RWPE2 (cell line): Measurements from ENCODE around the gene CHCHD6.

Experiments
- ATAC-seq: fragments of 200-7000 bp; cut with Tn5 transposase; 3 replicates; pipeline ENCODE4 v1.9.1; 2021; ENCODE audit warnings: low read depth
- DNase-seq: peaks from one replicate; pipeline ENCODE4 v3.0.0-alpha.2; 2020; ENCODE audit warnings: low spot score
- H3K27ac ChIP-seq: fragments of 450-650 bp; 2 replicates; pipeline ENCODE4 v1.5.1; 2017; ENCODE audit warnings: mild to moderate bottlenecking; ENCODE audit not compliant: poor library complexity, severe bottlenecking
- H3K27me3 ChIP-seq: fragments of 250-450 bp; sonication (Bioruptor Pico); 2 replicates; pipeline ENCODE4 v1.5.1; 2021; ENCODE audit warnings: mild to moderate bottlenecking, moderate library complexity; ENCODE audit not compliant: insufficient read depth, poor library complexity, severe bottlenecking
- H3K36me3 ChIP-seq: fragments of 250-450 bp; sonication (Bioruptor Pico); 2 replicates; pipeline ENCODE4 v1.5.1; 2020; ENCODE audit warnings: low read depth, mild to moderate bottlenecking, moderate library complexity
- H3K4me1 ChIP-seq: fragments of 250-450 bp; sonication (Bioruptor Pico); 2 replicates; pipeline ENCODE4 v1.5.1; 2021; ENCODE audit warnings: mild to moderate bottlenecking, moderate library complexity; ENCODE audit not compliant: insufficient read depth, poor library complexity, severe bottlenecking
- H3K4me3 ChIP-seq: fragments of 250-450 bp; sonication (Bioruptor Pico); 2 replicates; pipeline ENCODE4 v1.5.1; 2021; ENCODE audit warnings: mild to moderate bottlenecking, moderate library complexity; ENCODE audit not compliant: severe bottlenecking
- H3K9me3 ChIP-seq: fragments of 250-450 bp; sonication (Bioruptor Pico); 2 replicates; pipeline ENCODE4 v1.5.1; 2021; ENCODE audit warnings: mild to moderate bottlenecking, moderate library complexity; ENCODE audit not compliant: severe bottlenecking
- CTCF ChIP-seq: fragments of 450-650 bp; IDR thresholded peaks from one replicate; pipeline ENCODE4 v1.5.1; 2017; ENCODE audit warnings: mild to moderate bottlenecking, moderate library complexity; ENCODE audit not compliant: poor library complexity, severe bottlenecking

CHCHD6 gene

GRCh38 chr3:126957776-126958637 is 254.0 kb downstream of the CHCHD6 start:
- H3K27ac ChIP-seq: no peak overlapping the region
- peak; percentile 30 for DNase-seq
- TF ChIP-seq CTCF: no peak
- peaks cover 29% of the 10 kb centered on the region for H3K4me1 ChIP-seq
- H3K4me3 ChIP-seq: no peak overlapping the region
- no peaks in the 10 kb centered on the region for H3K27me3 ChIP-seq
- H3K36me3 ChIP-seq: no peaks in the 10 kb centered on the region
- ATAC-seq: no peak
- no peaks in the 10 kb centered on the region for H3K9me3 ChIP-seq

DNA sequence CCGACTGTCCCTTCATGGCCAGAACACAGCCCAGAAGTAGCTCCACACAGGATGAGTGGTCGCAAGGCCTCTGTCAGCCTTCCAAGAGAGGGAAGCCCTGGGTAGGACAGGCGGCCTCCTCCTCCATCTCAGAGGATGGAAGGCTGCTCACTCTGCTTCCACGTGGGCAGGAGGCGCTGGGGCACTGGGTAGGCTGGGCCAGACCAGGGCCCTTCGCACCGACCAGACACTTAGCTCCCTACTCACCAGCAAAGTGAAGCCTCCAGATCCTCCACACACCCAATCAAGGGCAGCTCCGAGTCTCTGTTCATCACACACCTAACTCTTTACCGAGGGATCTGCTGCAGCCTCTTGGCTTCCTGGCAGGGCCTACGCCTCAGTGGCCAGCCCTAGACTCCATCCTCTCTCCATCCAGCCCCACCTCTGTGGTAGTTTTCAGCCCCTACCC is 254.6 kb downstream of the CHCHD6 start:
- Histone ChIP-seq H3K4me3 (no peak overlapping the region), H3K27me3 (no peaks in the 10 kb centered on the region), H3K9me3 (no peaks in the 10 kb centered on the region), H3K27ac (no peak overlapping the region), H3K36me3 (no peaks in the 10 kb centered on the region), H3K4me1 (peaks cover 29% of the 10 kb centered on the region)
- TF ChIP-seq CTCF: no peak
- peak; percentile 49 for DNase-seq
- ATAC-seq: no peak

- ATAC-seq (no peak), DNase-seq (peak; percentile 41)
- Histone ChIP-seq H3K27me3 (no peaks in the 10 kb centered on the region), H3K36me3 (no peaks in the 10 kb centered on the region), H3K9me3 (no peaks in the 10 kb centered on the region), H3K4me1 (peaks cover 29% of the 10 kb centered on the region), H3K4me3 (no peak overlapping the region), H3K27ac (peak overlapping the region; percentile 37)
- no peak for TF ChIP-seq CTCF
Measured at GRCh38 chr3:126959136-126959920, 255.3 kb downstream of the CHCHD6 start.

GRCh38 chr3:126959921-126960603 is 256.0 kb downstream of the CHCHD6 start:
- ATAC-seq: peak; percentile 71
- Histone ChIP-seq H3K9me3 (no peaks in the 10 kb centered on the region), H3K4me1 (peaks cover 29% of the 10 kb centered on the region), H3K36me3 (no peaks in the 10 kb centered on the region), H3K4me3 (no peak overlapping the region), H3K27me3 (no peaks in the 10 kb centered on the region), H3K27ac (peak overlapping the region; percentile 37)
- TF ChIP-seq CTCF: peak; percentile 45
- peak; percentile 57 for DNase-seq
